Effector CD8-positive, alpha-beta T cell (primary cell): Measurements from ENCODE around the gene DHODH.
"Not testable (repeated sequence)": the region's sequence is repeated elsewhere in the genome, so short reads cannot be mapped to it uniquely, and the experiment has no call there.

Source experiments
- DNase-seq: peaks from one replicate; lab custom pipeline; 2025; lab: John Stamatoyannopoulos, UW
- total RNA-seq, 4 experiments: gene quantifications; one replicate each; lab custom pipeline; 2026; lab: John Stamatoyannopoulos, UW

Gene DHODH
- 10.0 to 25.3 (median 13.9) reads per million in 4 experiments for total RNA-seq

DNA sequence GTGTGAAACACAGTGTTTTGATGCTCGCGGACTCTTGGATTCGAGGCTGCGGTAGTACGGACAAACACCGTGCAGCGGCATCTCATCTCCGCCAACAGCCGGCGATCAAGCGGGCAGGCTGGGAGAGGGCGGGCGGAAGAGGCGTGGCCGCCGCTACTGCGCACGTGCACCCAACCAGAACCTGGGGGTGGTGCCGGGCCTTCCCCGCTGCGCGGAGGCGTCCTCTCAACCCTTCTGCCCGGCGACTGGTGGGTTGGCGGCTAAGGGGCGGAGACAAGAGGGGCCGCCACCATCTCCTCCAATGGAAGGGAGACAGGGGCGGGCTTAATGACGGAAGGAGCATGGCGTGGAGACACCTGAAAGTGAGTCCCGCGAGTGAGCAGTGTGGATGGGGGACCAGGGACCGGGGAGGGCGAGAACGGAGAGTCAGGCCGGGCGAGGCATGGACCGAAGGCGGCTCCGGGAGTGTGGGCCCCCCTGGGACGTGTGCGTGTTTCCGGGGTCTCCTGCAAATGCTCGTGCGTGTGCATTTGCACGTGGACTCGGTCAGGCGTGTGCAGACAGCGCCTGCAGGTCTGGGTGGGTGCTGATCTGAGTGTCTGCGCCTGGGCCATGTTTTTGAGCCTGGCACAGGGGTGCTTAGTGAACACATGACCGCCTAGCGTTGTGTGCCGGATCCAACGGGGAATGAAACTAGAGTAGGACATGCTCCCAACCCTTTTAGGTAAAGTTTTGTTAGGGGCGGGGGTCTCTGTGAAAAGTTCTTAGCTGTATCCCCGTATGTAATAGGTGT, at the start of gene DHODH:
Gene DHODH (plus strand): TSS at position 321 of the 793 bp plus-strand sequence. CDS start 21 bp downstream, at position 342.
- DNase-seq, result peak; percentile 95

DNA sequence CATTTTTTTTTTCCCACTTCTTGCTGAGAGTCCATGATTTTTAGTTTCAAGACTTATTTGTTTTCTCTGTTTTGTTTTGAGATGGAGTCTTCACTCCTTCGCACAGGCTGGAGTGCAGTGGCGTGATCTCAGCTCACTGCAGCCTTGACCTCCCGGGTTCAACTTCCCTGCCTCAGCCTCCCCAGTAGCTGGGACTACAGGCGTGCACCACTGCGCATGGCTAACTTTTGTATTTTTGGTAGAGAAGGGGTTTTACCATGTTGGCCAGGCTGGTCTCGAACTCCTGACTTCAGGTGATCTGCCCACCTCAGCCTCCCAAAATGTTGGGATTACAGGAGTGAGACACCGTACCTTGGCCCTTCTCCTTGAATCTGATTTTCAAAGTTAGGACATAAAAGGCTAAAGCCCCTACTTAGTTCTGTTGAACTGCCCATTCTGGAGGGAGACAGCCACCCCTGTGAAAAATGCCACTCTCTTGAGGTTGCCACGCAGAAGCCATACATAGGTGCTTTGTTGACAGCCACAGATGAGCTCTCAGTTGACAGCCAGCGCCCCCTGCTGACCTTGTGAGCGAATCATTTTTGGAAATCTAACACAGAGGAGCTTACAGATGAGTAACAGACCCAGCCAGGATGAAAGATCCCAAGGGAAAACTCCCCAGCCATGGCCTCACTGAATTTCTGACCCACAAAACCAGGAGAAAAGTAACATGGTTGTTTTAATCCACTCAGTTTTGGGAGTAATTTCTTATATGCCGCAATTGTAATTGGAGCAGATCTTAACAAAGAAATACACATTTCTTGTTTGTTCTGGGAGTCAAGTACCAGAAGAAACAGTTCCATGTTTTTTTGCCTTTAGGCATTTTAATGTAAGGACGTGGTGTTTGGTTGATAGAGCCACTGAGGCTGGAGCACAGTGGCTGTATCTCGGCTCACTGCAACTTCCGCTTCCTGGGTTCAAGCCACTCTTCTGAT, 47.2 kb upstream of the DHODH start:
- DNase-seq, result peak; percentile 61

DNA sequence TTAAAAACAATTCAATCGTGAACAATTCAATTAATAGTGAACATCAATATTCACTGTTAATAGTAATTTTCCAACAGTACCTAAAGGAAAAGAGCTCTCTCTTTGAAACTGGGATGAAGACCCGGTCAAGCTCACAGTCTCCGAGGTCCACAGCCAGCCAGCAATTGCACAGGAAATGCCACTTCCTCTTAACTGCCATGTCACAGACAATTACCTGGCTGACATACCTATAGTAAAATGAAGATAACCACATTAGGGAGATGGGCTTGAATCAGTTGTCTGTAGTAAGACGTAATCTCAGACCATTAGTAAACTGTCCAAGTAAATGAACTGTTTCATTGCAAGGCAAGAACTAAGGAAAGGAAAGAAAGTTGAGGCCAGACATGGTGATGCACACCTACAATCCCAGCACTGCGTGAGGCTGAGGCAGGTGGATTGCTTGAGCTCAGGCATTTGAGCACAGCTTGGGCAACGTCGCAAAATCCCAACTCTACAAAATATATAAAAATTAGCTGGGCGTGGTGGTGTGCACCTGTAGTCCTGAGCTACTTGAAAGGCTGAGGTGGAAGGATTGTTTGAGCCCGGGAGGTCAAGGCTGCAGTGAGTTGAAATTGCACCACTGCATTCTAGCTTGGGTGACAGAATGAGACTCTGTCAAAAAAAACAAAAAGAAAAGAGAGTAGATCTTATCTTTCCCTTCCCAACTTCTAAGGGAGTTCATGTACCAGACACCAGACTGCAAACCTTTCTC, 45.2 kb upstream of the DHODH start:
- no peak for DNase-seq

- no peak for DNase-seq
Measured at GRCh38 chr16:71965223-71965622, 43.3 kb upstream of the DHODH start.

DNA sequence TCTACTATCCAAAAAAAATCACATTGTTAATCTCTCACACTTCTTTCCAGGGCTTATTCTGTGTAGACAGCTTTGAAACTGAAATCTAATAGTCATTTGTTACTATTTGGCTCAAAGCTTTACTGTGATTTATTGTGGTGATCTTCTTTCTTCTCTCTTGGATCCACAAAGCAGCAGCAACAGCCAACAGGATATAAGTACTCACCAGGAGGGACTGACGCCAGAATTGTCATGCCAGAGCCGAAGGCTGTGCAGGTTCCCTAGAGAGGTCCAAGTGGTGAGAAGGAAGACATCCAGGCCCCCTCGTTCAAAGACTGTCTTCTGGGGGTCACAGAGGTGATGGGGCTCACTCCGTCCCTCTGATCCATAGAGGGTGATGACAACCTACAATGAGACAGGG, 41.6 kb upstream of the DHODH start:
- no peak for DNase-seq

- DNase-seq, result no peak
Measured at GRCh38 chr16:71969353-71969752, 39.2 kb upstream of the DHODH start.

DNA sequence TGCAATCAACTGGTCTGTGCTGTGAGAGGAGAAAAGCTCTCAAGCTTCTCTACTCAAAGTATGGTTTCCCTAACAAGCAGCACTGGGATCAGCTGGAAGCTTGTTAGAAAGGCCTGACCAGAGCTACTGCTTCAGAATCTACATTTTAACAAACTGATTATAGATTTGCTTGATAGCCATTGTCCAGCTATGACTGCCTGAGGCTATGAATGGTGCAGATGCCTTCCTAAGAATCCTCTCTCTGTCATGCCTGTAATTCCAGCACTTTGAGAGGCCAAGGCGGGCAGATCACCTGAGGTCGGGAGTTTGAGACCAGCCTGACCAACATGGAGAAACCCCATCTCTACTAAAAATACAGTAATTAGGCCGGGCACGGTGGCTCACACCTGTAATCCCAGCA, 37.0 kb upstream of the DHODH start:
- no peak for DNase-seq

- no peak for DNase-seq
Measured at GRCh38 chr16:71972356-71972755, 36.2 kb upstream of the DHODH start.

GRCh38 chr16:71973001-71973400, 35.5 kb upstream of the DHODH start:
- DNase-seq, result no peak

DNA sequence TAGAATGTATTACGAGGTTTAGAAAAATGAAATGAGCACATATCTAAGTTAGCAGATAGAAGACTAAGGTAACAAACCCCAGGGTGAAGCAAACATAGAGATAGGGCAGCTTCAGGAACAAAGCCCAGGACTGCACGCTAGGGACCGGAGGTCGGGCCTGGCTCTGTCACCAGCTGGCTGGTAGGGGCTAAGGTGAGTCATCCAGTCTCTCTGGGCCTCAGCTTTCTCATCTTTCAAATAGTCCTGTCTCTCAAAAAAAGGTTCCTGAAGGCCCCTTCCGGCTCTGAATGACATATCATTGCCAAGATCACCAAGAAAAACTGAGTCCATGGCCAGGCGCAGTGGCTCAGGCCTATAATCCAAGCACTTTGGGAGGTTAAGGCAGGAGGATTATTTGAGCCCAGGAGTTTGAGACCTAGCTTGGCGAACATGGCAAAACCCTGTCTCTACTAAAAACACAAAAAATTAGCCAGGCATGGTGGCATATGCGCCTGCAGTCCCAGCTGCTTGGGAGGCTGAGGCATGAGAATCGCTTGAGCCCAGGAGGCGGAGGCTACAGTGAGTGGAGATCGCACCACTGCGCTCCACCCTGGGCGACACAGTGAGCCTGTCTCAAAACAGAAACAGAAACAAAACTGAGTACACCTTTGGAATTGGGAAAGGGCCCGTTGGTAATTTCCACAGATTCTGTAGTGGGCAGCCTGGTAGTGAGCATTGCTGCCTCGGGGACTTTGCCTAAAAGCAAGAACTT, 34.3 kb upstream of the DHODH start:
- DNase-seq, result no peak

DNA sequence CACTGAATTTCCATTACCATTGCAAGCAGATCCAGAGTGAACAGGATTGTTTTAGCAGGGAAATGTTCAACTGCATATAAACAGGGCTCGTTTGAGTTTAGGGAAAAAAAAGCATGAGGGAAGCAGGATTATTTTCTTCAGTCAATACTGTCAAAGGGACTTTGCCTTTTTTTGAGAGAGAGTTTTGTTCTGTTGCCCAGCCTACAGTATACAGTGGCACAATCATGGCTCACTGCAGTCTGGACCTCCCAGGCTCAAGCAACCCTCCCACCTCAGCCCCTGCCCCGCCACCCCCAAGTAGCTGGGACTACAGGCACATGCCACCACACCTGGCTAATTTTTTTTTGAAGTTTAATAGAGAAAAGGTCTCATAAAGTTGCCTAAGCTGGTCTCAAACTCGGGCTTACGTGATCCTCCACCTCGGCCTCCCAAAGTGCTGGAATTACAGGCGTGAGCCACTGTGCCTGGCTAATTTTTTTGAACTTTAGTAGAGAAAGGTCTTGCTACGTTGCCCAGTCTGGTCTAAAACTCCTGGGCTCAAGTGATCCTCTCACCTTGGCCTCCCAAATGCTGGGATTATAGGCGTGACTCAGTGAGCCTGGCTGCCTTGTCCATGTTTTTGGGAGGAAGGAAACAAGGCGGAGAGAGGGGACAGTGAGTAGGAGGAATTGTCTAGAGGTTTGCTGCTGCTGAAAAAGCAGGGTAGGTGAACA, 23.1 kb upstream of the DHODH start:
- no peak for DNase-seq

GRCh38 chr16:71986131-71986530, 22.4 kb upstream of the DHODH start:
- no peak for DNase-seq

- DNase-seq, result no peak
Measured at GRCh38 chr16:71995038-71995437, 13.5 kb upstream of the DHODH start.

DNA sequence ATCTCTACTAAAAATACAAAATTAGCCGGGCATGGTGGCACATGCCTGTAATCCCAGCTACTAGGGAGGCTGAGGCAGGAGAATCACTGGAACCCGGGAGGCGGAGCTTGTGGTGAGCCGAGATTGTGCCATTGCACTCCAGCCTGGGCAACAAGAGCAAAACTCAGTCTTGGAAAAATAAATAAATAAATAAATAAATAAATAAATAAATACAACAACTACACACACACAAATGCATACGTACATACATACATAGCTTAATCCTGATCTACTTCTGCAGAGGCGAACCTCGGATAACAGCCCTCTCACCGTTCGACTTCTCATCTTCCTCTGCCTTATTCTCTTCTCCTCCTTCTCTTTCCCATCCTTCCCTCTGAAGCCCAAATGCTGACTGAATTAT, 11.0 kb upstream of the DHODH start:
- DNase-seq, result not testable (repeated sequence)

- no peak for DNase-seq
Measured at GRCh38 chr16:72001180-72001874, 7.2 kb upstream of the DHODH start.

DNA sequence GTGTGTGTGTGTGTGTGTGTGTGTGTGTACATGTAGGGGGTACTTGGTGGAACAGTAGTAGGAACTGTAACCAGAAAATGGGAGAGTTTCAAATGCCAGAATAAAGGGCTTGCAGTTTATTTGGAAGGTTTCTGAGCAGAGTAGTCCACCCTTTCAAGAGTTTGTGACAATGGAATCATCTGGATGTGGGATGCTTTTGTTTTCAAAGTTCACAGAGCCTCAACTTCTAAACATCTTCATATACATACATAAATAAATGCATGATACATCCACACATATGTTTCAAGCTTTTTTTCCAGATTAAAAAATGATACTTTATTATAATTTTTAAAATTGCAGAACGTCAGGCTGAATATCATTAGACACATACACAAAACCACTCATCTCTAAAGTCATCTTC, 5.9 kb upstream of the DHODH start:
- no peak for DNase-seq

DNA sequence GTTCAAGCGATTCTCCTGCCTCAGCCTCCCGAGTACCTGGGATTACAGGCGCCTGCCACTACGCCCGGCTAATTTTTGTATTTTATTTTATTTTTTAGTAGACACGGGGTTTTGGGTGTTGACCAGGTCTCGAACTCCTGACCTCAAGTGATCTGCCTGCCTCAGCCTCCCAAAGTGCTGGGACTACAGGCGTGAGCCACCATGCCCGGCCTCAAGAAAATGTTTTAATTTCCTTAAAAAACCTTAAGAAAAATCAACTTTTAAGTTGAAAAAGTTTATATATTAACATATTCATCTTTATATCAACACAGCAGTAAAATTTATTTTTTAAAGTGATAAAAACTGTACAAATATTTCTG, 500 bp upstream of the DHODH start:
- DNase-seq, result not testable (repeated sequence)

- no peak for DNase-seq
Measured at GRCh38 chr16:72009779-72010178, 1.2 kb downstream of the DHODH start.

DNA sequence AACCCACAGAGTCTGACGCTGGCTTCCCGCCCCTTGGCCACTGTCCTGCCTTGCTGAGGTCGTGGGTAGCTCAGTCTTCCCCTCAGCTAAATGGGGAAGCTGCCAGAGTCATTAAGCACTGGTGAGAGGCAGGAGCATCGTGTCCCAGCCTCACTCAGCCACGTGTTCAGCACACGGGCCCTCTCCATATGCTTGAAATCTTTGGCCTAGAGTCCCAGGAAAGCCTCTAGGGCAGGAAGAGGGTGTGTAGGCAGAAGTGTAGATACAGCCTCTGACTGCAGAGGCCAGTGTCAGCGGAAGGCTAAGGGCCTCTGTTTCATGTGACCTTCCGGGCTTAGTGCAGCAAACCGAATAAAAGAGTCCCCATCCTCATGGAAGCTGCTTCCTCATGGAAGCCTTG, 4.1 kb downstream of the DHODH start:
- DNase-seq, result no peak

GRCh38 chr16:72013389-72013788, 4.8 kb downstream of the DHODH start:
- no peak for DNase-seq
